OCI-LY3 (cell line): ENCODE data around the gene SLC25A45.

Experiments
- H2AFZ ChIP-seq: fragments of 200-600, 300-600 bp; shearing (Covaris generic); 2 replicates; pipeline ENCODE4 v1.6.0; 2014; ENCODE audit warnings: antibody characterized with exemption, low read depth, low read length
- H3K27ac ChIP-seq: fragments of 200-600, 300-600 bp; sonication (generic); 2 replicates; pipeline ENCODE4 v1.5.1; 2014; ENCODE audit warnings: mild to moderate bottlenecking, low read length, moderate library complexity, mixed read lengths
- H3K27me3 ChIP-seq: fragments of 200-600, 300-600 bp; sonication (generic); 2 replicates; pipeline ENCODE4 v1.6.1; 2014; ENCODE audit warnings: low read depth, low read length, mixed read lengths
- H3K36me3 ChIP-seq: fragments of 200-600, 300-600 bp; sonication (generic); replicated peaks from 2 replicates; pipeline ENCODE3; 2014; ENCODE audit warnings: low read depth, low read length, mixed read lengths
- H3K4me1 ChIP-seq: fragments of 300-600, 200-600 bp; sonication (generic); 2 replicates; pipeline ENCODE4 v1.6.1; 2014; ENCODE audit warnings: low read length, mixed read lengths
- H3K4me2 ChIP-seq: fragments of 200-600, 300-600 bp; sonication (generic); 2 replicates; pipeline ENCODE4 v1.6.1; 2014; ENCODE audit warnings: low read length, mixed read lengths
- H3K4me3 ChIP-seq: fragments of 300-600, 200-600 bp; sonication (generic); 2 replicates; pipeline ENCODE4 v1.5.1; 2014; ENCODE audit warnings: antibody characterized with exemption, mild to moderate bottlenecking, low read length, moderate library complexity
- H3K79me2 ChIP-seq: fragments of 300-600, 200-600 bp; shearing (Covaris generic); 2 replicates; pipeline ENCODE4 v1.6.1; 2014; ENCODE audit warnings: mild to moderate bottlenecking, low read length, mixed read lengths
- H3K9ac ChIP-seq: fragments of 300-600, 200-600 bp; shearing (Covaris generic); 2 replicates; pipeline ENCODE4 v1.6.0; 2014; ENCODE audit warnings: mild to moderate bottlenecking, low read length, moderate library complexity
- H3K9me3 ChIP-seq: fragments of 200-600, 300-600 bp; shearing (Covaris generic); 2 replicates; pipeline ENCODE4 v1.6.1; 2014; ENCODE audit warnings: low read length, mixed read lengths; ENCODE audit not compliant: insufficient read depth
- H4K20me1 ChIP-seq: fragments of 200-600, 300-600 bp; sonication (generic); 2 replicates; pipeline ENCODE4 v1.6.1; 2016; ENCODE audit warnings: low read length, mixed read lengths; ENCODE audit not compliant: insufficient read depth
- CTCF ChIP-seq: fragments of 200-600, 300-600 bp; sonication (generic); IDR thresholded peaks from 2 replicates; pipeline ENCODE4 v1.5.1; 2014; ENCODE audit warnings: antibody characterized with exemption, low read length, low read depth
- EZH2phosphoT487 ChIP-seq: fragments of 200-600 bp; shearing (Covaris generic); IDR thresholded peaks from 2 replicates; pipeline ENCODE4 v1.6.1; 2018; ENCODE audit warnings: antibody characterized with exemption, mixed run types, low read depth

SLC25A45 gene

DNA sequence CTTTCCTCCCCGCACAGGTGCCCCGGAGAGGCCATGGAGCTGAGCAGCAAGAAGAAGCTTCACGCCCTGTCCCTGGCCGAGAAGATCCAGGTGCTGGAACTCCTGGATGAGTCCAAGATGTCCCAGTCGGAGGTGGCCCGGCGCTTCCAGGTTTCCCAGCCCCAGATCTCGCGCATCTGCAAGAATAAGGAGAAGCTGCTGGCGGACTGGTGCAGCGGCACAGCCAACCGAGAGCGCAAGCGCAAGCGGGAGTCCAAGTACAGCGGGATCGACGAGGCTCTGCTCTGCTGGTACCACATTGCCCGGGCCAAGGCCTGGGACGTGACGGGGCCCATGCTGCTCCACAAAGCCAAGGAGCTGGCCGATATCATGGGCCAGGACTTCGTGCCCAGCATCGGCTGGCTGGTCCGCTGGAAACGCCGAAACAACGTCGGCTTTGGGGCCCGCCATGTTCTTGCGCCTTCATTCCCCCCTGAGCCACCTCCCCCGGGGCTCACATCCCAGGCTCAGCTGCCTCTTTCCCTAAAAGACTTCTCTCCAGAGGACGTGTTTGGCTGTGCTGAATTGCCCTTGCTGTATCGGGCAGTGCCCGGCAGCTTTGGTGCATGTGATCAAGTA, 26.6 kb downstream of the SLC25A45 start:
- Histone ChIP-seq H3K27ac (no peak overlapping the region), H3K27me3 (peaks cover 10% of the 10 kb centered on the region; the same call in 1 of the 2 replicates), H3K79me2 (no peaks in the 10 kb centered on the region), H2AFZ (no peak overlapping the region), H3K36me3 (peaks cover 15% of the 10 kb centered on the region), H3K9me3 (no peaks in the 10 kb centered on the region), H4K20me1 (no peaks in the 10 kb centered on the region), H3K4me1 (peaks cover 11% of the 10 kb centered on the region), H3K4me3 (peak overlapping the region; percentile 76), H3K9ac (peak overlapping the region; percentile 68), H3K4me2 (peak overlapping the region; percentile 97)
- TF ChIP-seq EZH2phosphoT487: no peak
- no peak for TF ChIP-seq CTCF

DNA sequence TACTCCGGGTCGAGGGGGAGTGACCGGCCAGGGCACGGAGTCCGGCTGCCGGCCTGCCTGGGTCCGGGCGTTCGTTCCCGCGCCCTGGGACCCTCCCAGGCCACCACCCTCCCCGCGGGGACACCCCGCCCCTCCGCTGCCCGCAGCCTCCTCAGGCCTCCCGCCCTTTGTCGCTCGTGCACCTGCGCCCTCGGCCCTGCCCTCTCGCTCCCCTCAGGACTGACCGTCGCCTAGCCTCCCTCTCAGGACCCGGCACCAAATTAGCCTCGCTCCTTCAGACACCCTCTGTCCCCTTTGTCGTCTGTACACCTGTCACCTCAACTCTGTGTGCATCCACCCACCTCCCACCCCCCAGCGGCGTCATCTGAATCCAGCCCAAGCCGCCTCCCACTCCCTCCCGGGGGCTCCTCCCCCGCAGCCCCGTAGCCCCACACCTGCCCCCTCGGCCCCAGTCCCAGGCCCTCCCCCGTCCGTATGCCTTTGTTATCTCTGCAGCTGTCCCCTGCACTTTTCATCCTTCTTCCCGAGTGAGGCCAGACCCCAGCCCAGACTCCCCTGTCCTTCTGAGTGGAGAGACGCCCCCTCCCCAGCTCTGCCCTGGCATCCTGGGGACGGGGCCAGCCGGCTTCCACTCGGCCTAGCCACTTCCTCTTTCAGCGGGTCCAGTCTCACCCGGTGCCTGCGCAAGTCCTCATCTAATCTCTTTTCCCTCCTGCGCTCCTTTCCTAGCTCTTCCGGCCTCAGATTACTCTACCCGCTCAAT, 27.3 kb downstream of the SLC25A45 start:
- Histone ChIP-seq H3K4me3 (peak overlapping the region; percentile 76), H3K4me1 (peaks cover 11% of the 10 kb centered on the region), H2AFZ (peak overlapping the region; percentile 19; the same call in 1 of the 2 replicates), H3K9ac (peak overlapping the region; percentile 68), H3K36me3 (peaks cover 16% of the 10 kb centered on the region), H3K4me2 (peak overlapping the region; percentile 97), H3K79me2 (no peaks in the 10 kb centered on the region), H3K27me3 (peaks cover 10% of the 10 kb centered on the region; the same call in 1 of the 2 replicates), H4K20me1 (no peaks in the 10 kb centered on the region), H3K27ac (0 out of 2 replicates have a peak overlapping the region, but pooled peaks have one; percentile 0), H3K9me3 (no peaks in the 10 kb centered on the region)
- no peak for TF ChIP-seq EZH2phosphoT487
- no peak for TF ChIP-seq CTCF

GRCh38 chr11:65354265-65355012, 28.0 kb downstream of the SLC25A45 start, which contains the start of gene TIGD3:
Gene TIGD3 (plus strand): TSS chr11:65354751. CDS start chr11:65355809, 1,058 bp downstream.
- Histone ChIP-seq H3K79me2 (no peaks in the 10 kb centered on the region), H3K27me3 (peaks cover 10% of the 10 kb centered on the region; the same call in 1 of the 2 replicates), H3K27ac (0 out of 2 replicates have a peak within 1 kb of the TSS, but pooled peaks have one; percentile 0), H3K4me3 (peak within 1 kb of the TSS; percentile 79), H3K9ac (peak within 1 kb of the TSS; percentile 68), H3K9me3 (no peaks in the 10 kb centered on the region), H3K4me1 (peaks cover 11% of the 10 kb centered on the region), H3K4me2 (peak within 1 kb of the TSS; percentile 97), H3K36me3 (peaks cover 21% of the 10 kb centered on the region), H2AFZ (peak within 1 kb of the TSS; percentile 19; the same call in 1 of the 2 replicates), H4K20me1 (no peaks in the 10 kb centered on the region)
- TF ChIP-seq CTCF: 0 out of 2 replicates have a peak, but pooled peaks have one; percentile 3
- no peak for TF ChIP-seq EZH2phosphoT487
